ENCODE results near the gene NR2F6. TPM values are rescaled to one million over a fixed set of nuclear protein-coding genes. Genes with fewer than 3 reads are reported as not detected.
A peak's percentile ranks its signal among the peaks of the same experiment; 100 is the strongest.

Gene NR2F6
- polyA plus RNA-seq, 1 donor, result 30.0 TPM

- DNase-seq (ENCODE audit: low read depth), result no peak
Observed at GRCh38 chr19:17237747-17238706, 7.7 kb downstream of the NR2F6 start.

- DNase-seq (ENCODE audit: low read depth), result no peak
Observed at GRCh38 chr19:17236811-17237543, 8.7 kb downstream of the NR2F6 start.

GRCh38 chr19:17235971-17236777 lies 9.5 kb downstream of the NR2F6 start:
- DNase-seq (ENCODE audit: low read depth), result no peak

GRCh38 chr19:17235300-17235970 lies 10.3 kb downstream of the NR2F6 start:
- peak; percentile 51 for DNase-seq (ENCODE audit: low read depth)

- DNase-seq (ENCODE audit: low read depth), result no peak
Observed at GRCh38 chr19:17234911-17235299, 10.8 kb downstream of the NR2F6 start.

- no peak for DNase-seq (ENCODE audit: low read depth)
Observed at GRCh38 chr19:17232258-17232657, 13.5 kb downstream of the NR2F6 start.

GRCh38 chr19:17229890-17230289 lies 15.8 kb downstream of the NR2F6 start:
- DNase-seq (ENCODE audit: low read depth), result no peak

GRCh38 chr19:17227798-17228367 lies 17.8 kb downstream of the NR2F6 start:
- no peak for DNase-seq (ENCODE audit: low read depth)

- peak; percentile 94 for DNase-seq (ENCODE audit: low read depth)
Observed at GRCh38 chr19:17226002-17226933, 19.5 kb downstream of the NR2F6 start, which contains the start of gene OCEL1. OCEL1 (plus strand) TSS chr19:17226226; CDS start chr19:17226248, 22 bp downstream.

- DNase-seq (ENCODE audit: low read depth), result no peak
Observed at GRCh38 chr19:17225053-17225452, 20.7 kb downstream of the NR2F6 start.

GRCh38 chr19:17220207-17220758 lies 25.4 kb downstream of the NR2F6 start:
- no peak for DNase-seq (ENCODE audit: low read depth)

- no peak for DNase-seq (ENCODE audit: low read depth)
Observed at GRCh38 chr19:17219286-17219685, 26.4 kb downstream of the NR2F6 start.

GRCh38 chr19:17216058-17216670 lies 29.6 kb downstream of the NR2F6 start:
- DNase-seq (ENCODE audit: low read depth), result no peak

- peak; percentile 79 for DNase-seq (ENCODE audit: low read depth)
Observed at GRCh38 chr19:17215127-17215971, 30.4 kb downstream of the NR2F6 start, which contains the start of gene USE1. USE1 (plus strand) TSS chr19:17215357; CDS start chr19:17215406, 49 bp downstream.

- no peak for DNase-seq (ENCODE audit: low read depth)
Observed at GRCh38 chr19:17214508-17215126, 31.1 kb downstream of the NR2F6 start.

- no peak for DNase-seq (ENCODE audit: low read depth)
Observed at GRCh38 chr19:17213334-17213733, 32.4 kb downstream of the NR2F6 start.

Measured in forelimb muscle (tissue), 1 donor.